GM21515 (cell line): ENCODE data around the gene KLF7.
"Not testable (repeated sequence)": the region's sequence is repeated elsewhere in the genome, so short reads cannot be mapped to it uniquely, and the experiment has no call there.

Source experiments
- ATAC-seq: cut with Tn5 transposase; IDR thresholded peaks from one replicate; pipeline ENCODE4 v1.9.1; 2021; ENCODE audit not compliant: unreplicated experiment

KLF7 gene

GRCh38 chr2:207067473-207067872 lies 98.3 kb downstream of the KLF7 start:
- ATAC-seq, result no peak

GRCh38 chr2:207066791-207067460 lies 98.8 kb downstream of the KLF7 start:
- ATAC-seq, result no peak

GRCh38 chr2:207066166-207066565 lies 99.6 kb downstream of the KLF7 start:
- ATAC-seq, result no peak

GRCh38 chr2:207064128-207064690 lies 101.5 kb downstream of the KLF7 start:
- no peak for ATAC-seq

GRCh38 chr2:207061181-207061580 lies 104.6 kb downstream of the KLF7 start:
- ATAC-seq, result no peak

- ATAC-seq, result no peak
Observed at GRCh38 chr2:207055257-207055656, 110.5 kb downstream of the KLF7 start.

GRCh38 chr2:207054521-207054920 lies 111.2 kb downstream of the KLF7 start:
- no peak for ATAC-seq

- no peak for ATAC-seq
Observed at GRCh38 chr2:207051385-207051965, 114.3 kb downstream of the KLF7 start.

- no peak for ATAC-seq
Observed at GRCh38 chr2:207049122-207049521, 116.6 kb downstream of the KLF7 start.

- ATAC-seq, result no peak
Observed at GRCh38 chr2:207048416-207048815, 117.3 kb downstream of the KLF7 start.

GRCh38 chr2:207046724-207047123 lies 119.0 kb downstream of the KLF7 start:
- ATAC-seq, result no peak

GRCh38 chr2:207045531-207045930 lies 120.2 kb downstream of the KLF7 start:
- no peak for ATAC-seq

GRCh38 chr2:207044379-207045362 lies 121.1 kb downstream of the KLF7 start:
- no peak for ATAC-seq

GRCh38 chr2:207042841-207043240 lies 122.9 kb downstream of the KLF7 start:
- no peak for ATAC-seq

- ATAC-seq, result no peak
Observed at GRCh38 chr2:207041786-207042554, 123.8 kb downstream of the KLF7 start.

- no peak for ATAC-seq
Observed at GRCh38 chr2:207041279-207041678, 124.5 kb downstream of the KLF7 start.

GRCh38 chr2:207040696-207041095 lies 125.1 kb downstream of the KLF7 start:
- ATAC-seq, result no peak

GRCh38 chr2:207039225-207039624 lies 126.5 kb downstream of the KLF7 start:
- no peak for ATAC-seq

GRCh38 chr2:207038299-207038698 lies 127.4 kb downstream of the KLF7 start:
- no peak for ATAC-seq

GRCh38 chr2:207037896-207038295 lies 127.9 kb downstream of the KLF7 start:
- no peak for ATAC-seq

GRCh38 chr2:207037023-207037422 lies 128.7 kb downstream of the KLF7 start:
- not testable (repeated sequence) for ATAC-seq
